GM19467 (cell line): ENCODE data around the gene CTNNA2.
"Not testable (repeated sequence)": the region's sequence is repeated elsewhere in the genome, so short reads cannot be mapped to it uniquely, and the experiment has no call there.

Experiments
- ATAC-seq: cut with Tn5 transposase; IDR thresholded peaks from one replicate; pipeline ENCODE4 v1.9.1; 2021; ENCODE audit warnings: mild to moderate bottlenecking, moderate library complexity; ENCODE audit not compliant: unreplicated experiment

The CTNNA2 gene

GRCh38 chr2:80019571-80020460, 507.0 kb downstream of the CTNNA2 start:
- ATAC-seq, result no peak

- ATAC-seq, result no peak
Observed at GRCh38 chr2:80022018-80022417, 509.2 kb downstream of the CTNNA2 start.

GRCh38 chr2:80026040-80026729, 513.3 kb downstream of the CTNNA2 start:
- ATAC-seq, result no peak

- ATAC-seq, result no peak
Observed at GRCh38 chr2:80028051-80028450, 515.2 kb downstream of the CTNNA2 start.

- ATAC-seq, result no peak
Observed at GRCh38 chr2:80028584-80028983, 515.7 kb downstream of the CTNNA2 start.

- no peak for ATAC-seq
Observed at GRCh38 chr2:80030135-80030534, 517.3 kb downstream of the CTNNA2 start.

- not testable (repeated sequence) for ATAC-seq
Observed at GRCh38 chr2:80032684-80033083, 519.8 kb downstream of the CTNNA2 start.

GRCh38 chr2:80035749-80036285, 523.0 kb downstream of the CTNNA2 start:
- ATAC-seq, result no peak

- ATAC-seq, result no peak
Observed at GRCh38 chr2:80037310-80037709, 524.5 kb downstream of the CTNNA2 start.

GRCh38 chr2:80040226-80040625, 527.4 kb downstream of the CTNNA2 start:
- no peak for ATAC-seq

GRCh38 chr2:80042635-80043034, 529.8 kb downstream of the CTNNA2 start:
- ATAC-seq, result no peak

- no peak for ATAC-seq
Observed at GRCh38 chr2:80048296-80048695, 535.4 kb downstream of the CTNNA2 start.

- no peak for ATAC-seq
Observed at GRCh38 chr2:80050246-80050645, 537.4 kb downstream of the CTNNA2 start.

- no peak for ATAC-seq
Observed at GRCh38 chr2:80053522-80054345, 540.9 kb downstream of the CTNNA2 start.

- no peak for ATAC-seq
Observed at GRCh38 chr2:80054346-80054675, 541.5 kb downstream of the CTNNA2 start.

- no peak for ATAC-seq
Observed at GRCh38 chr2:80057956-80058355, 545.1 kb downstream of the CTNNA2 start.

- ATAC-seq, result no peak
Observed at GRCh38 chr2:80058562-80058961, 545.7 kb downstream of the CTNNA2 start.

- ATAC-seq, result no peak
Observed at GRCh38 chr2:80059447-80059846, 546.6 kb downstream of the CTNNA2 start.

GRCh38 chr2:80061881-80062280, 549.0 kb downstream of the CTNNA2 start:
- ATAC-seq, result no peak

GRCh38 chr2:80062298-80062697, 549.4 kb downstream of the CTNNA2 start:
- no peak for ATAC-seq

GRCh38 chr2:80068038-80068731, 555.3 kb downstream of the CTNNA2 start:
- ATAC-seq, result no peak
